Mucosa of descending colon (tissue), 3 donors: ENCODE results near the gene ZMYND10. TPM values are rescaled to one million over a fixed set of nuclear protein-coding genes. Genes with fewer than 3 reads are reported as not detected.

Experiments used
- ATAC-seq: fragments of 200-7000 bp; cut with Tn5 transposase; one replicate; pipeline ENCODE4 v1.9.1; 2020; ENCODE audit warnings: mild to moderate bottlenecking, moderate library complexity
- DNase-seq, 3 donors: peaks; one replicate each; pipeline ENCODE4 v3.0.0-alpha.2; 2020
- H3K36me3 ChIP-seq: fragments of 200-600 bp; one replicate; pipeline ENCODE4 v1.8.0; 2021; ENCODE audit warnings: low read depth, mild to moderate bottlenecking
- H3K4me1 ChIP-seq: fragments of 200-600 bp; one replicate; pipeline ENCODE4 v1.8.0; 2021; ENCODE audit warnings: low read depth, mild to moderate bottlenecking
- H3K4me3 ChIP-seq: fragments of 200-600 bp; one replicate; pipeline ENCODE4 v1.8.0; 2021; ENCODE audit warnings: mild to moderate bottlenecking
- H3K9me3 ChIP-seq: fragments of 200-600 bp; one replicate; pipeline ENCODE4 v1.8.0; 2021; ENCODE audit warnings: mild to moderate bottlenecking
- intact Hi-C, 2 donors: fragments of 100-400 bp; cut with DNase I in 1 of 2; cut with micrococcal nuclease in 1 of 2; formaldehyde crosslinking; loops; one replicate each; pipeline versions ENCODE4 v1.11.0 to v1.11.1; 2022; cut with DNase I, micrococcal nuclease
- total RNA-seq, 3 donors: library from RNA; stranded (reverse); fragmentation: NEBNext Ultra II Directional in 2 of 3; extraction: Animal tissue kit (Norgen Biotek cat#: 25700) in 2 of 3; gene quantifications; one replicate each; pipeline versions ENCODE4 v1.2.1 to v1.2.4, GENCODE V29; 2021 to 2023
- TF ChIP-seq, protein P1 (sequence below): fragments of 200-600 bp; IDR thresholded peaks from one replicate; pipeline ENCODE4 v1.8.0; 2022; ENCODE audit warnings: antibody characterized with exemption, mild to moderate bottlenecking
- donor health status: DM: no; HTN: no; CAD: no; lungs with moderate emphysema.
- donor health status: DM: no; HTN: no; CAD: no.
- donor health status: DM: no; HTN: yes; CAD: no.

The ZMYND10 gene
- total RNA-seq, 3 donors from 2014 or later = 0.20 to 0.60 (median 0.31) TPM

DNA sequence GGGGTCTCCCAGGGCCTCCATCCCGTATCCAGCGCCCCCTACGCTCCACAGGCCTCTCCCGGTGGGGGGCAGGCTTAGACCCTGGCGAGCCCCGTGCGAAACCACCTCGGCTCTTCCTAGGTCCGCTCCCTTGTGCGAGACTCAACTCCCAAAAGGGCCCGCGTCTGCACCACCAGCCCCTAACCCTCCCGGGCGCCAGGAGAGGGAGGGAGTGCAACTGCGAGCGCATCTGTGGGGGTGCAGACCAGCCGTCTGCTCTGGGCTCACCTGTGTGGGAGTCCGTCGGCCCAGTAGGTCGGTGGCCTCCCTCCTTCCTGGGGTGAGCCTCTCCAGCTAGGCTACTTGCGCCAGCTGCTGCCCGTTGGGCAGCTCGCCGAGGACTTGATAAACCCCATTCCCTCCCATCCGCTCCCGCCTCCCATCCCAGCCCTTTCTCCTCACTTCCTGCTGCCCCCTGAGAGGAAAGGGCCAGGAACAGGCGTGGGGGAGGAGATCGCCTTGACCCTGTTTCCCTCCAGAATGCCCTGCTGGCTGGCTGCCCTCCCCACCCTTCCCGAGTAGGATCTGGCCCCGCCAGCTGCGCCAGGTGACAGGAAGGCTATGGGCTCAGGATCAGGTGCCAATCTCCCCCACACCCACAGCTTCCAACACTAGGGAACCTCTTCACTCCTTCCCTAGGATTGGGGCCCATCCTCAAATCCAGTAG lies 23.0 kb downstream of the ZMYND10 start, which contains the start of gene HYAL2:
Gene HYAL2, minus strand, starts transcription at position 360 of the 706 bp plus-strand sequence. CDS start 2,256 bp downstream, outside the sequence.
- ATAC-seq (no peak), DNase-seq (peak; percentile 43 to 78 (median 61))
- H3K4me3 ChIP-seq = peak within 1 kb of the TSS; percentile 74
- H3K9me3 ChIP-seq = no peaks in the 10 kb centered on the region
- H3K4me1 ChIP-seq = peaks cover 49% of the 10 kb centered on the region
- intact Hi-C loops = no loop called here
- no peaks in the 10 kb centered on the region for H3K36me3 ChIP-seq
- TF ChIP-seq, protein P1, sequence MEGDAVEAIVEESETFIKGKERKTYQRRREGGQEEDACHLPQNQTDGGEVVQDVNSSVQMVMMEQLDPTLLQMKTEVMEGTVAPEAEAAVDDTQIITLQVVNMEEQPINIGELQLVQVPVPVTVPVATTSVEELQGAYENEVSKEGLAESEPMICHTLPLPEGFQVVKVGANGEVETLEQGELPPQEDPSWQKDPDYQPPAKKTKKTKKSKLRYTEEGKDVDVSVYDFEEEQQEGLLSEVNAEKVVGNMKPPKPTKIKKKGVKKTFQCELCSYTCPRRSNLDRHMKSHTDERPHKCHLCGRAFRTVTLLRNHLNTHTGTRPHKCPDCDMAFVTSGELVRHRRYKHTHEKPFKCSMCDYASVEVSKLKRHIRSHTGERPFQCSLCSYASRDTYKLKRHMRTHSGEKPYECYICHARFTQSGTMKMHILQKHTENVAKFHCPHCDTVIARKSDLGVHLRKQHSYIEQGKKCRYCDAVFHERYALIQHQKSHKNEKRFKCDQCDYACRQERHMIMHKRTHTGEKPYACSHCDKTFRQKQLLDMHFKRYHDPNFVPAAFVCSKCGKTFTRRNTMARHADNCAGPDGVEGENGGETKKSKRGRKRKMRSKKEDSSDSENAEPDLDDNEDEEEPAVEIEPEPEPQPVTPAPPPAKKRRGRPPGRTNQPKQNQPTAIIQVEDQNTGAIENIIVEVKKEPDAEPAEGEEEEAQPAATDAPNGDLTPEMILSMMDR = no peak

DNA sequence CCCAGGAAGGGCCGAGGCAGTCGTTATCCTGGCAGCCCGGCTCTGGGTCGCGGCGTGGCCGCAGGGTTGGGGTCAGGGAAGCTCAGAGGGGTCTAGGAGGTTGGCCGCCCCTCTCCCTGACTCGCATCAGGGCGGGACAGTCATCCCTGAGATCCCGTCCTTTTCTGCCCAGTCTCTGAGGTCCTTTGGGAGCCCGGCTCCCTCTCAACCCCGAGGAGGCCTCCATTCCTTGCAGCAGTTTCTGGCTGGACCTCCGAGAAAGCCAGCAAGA lies 23.5 kb downstream of the ZMYND10 start:
- Histone ChIP-seq H3K36me3 (no peaks in the 10 kb centered on the region), H3K4me3 (no peak overlapping the region), H3K4me1 (peaks cover 49% of the 10 kb centered on the region), H3K9me3 (no peaks in the 10 kb centered on the region)
- intact Hi-C loops = no loop called here
- TF ChIP-seq, protein P1 = no peak
- DNase-seq (peak in 1 of 3 donors; percentile 54), ATAC-seq (no peak)

DNA sequence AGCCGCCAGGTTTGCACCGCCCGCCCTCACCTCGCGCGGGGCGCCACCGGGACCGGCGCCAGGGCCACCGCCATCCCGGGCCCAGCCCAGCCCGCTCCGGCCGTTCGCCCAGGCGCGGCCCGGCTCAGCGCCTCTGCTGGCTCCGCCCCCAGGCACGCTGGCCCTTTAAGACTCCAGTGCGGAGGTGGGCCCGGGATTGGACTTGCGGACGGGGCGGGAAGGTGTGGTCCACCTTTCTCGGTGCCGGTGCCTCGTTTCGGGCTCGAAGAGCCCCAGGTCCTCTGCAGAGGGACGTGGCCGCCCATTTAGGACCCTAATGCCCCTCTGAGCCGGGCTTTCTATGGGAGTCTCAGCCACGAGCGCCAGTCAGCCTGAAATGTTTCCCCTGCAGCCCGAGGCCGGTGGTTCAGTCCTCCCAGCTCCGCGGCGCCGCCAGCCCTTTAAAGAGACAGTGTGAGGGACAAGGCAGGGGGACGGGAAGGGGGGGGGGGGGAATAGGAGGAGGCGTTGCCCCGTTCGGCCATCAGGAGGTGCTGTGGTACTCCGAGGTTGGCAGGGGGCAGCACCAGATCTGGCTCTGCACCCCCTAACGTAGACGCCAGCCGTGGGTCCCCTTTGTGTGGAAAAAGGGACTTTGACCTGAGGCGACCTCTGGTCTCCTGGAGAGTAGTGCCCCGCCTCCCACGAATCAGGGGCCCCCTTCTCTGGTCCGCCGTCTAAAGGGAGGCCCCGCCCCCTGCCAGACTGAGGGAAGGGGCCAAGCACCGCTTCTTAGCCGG lies 24.0 kb downstream of the ZMYND10 start:
- H3K4me3 ChIP-seq = peak overlapping the region; percentile 74
- H3K4me1 ChIP-seq = peaks cover 49% of the 10 kb centered on the region
- intact Hi-C loops = no loop called here
- DNase-seq (peak; percentile 89 to 93 (median 93)), ATAC-seq (peak; percentile 81)
- H3K9me3 ChIP-seq = no peaks in the 10 kb centered on the region
- H3K36me3 ChIP-seq = no peaks in the 10 kb centered on the region
- TF ChIP-seq, protein P1 = peak; percentile 23

DNA sequence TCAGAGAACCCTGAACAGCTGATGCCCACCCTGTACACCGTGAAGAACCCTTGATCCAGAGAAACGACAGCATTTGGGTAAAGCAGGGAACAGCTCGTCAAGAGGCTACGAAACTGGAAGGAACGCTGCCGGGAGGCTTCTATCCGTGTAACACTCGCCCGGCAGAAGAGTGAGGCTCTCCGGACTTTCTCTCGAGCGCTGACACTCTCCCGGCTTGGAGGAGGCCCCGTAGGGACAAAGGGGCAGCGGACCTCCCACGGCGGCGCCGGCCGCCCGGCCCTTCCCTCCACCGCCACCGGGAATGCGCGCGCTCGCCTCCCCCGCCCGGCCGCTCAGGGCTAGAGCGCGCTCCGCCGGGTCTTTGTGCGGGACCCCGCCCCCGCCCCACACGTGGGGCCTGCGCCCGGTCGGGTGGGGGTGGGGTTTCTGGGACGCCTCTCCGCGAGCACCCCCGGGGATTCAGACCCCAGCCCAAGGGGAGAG lies 24.6 kb downstream of the ZMYND10 start:
- Histone ChIP-seq H3K4me1 (peaks cover 55% of the 10 kb centered on the region), H3K4me3 (peak overlapping the region; percentile 74), H3K36me3 (no peaks in the 10 kb centered on the region), H3K9me3 (no peaks in the 10 kb centered on the region)
- ATAC-seq (peak; percentile 66), DNase-seq (peak; percentile 83 to 89 (median 84))
- intact Hi-C loops = no loop called here
- TF ChIP-seq, protein P1 = no peak

DNA sequence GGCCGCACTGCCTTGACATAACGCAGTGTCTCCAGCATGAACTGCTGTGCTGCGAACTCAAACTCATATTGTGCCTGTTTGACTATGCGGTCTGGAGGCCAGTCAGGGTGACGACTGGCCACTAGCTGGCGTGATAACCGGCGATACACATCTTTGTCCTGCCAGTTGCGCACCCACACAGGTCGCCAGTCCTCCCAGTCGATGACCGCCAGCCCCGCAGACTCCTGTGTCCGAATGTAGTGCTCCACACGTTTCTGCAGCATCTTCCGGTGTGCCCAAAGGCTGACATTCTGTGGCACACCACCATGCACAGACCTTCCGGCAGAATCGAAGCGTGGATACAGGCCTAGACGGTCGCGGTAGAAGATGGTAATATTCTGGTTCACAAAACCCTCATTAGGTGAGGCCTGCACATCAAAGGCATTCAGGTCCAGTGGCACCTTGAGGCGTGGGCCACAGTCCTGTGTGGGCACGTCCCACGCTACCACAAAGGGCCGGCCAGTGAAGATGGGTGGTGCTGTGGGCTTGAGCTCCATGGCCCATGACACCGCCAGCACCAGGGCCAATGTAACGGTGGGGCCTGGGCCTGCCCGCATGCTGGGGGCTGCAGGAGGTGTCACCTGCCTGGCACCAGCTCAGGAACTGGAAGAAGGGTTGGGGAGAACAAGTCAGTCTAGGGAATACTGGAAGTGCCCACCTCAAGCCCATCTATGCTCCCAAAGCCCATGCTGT lies 25.5 kb downstream of the ZMYND10 start:
- intact Hi-C loops = no loop called here
- TF ChIP-seq, protein P1 = no peak
- ATAC-seq = no peak
- peak in 1 of 3 donors; percentile 62 for DNase-seq
- Histone ChIP-seq H3K4me3 (no peak overlapping the region), H3K4me1 (peaks cover 58% of the 10 kb centered on the region), H3K36me3 (no peaks in the 10 kb centered on the region), H3K9me3 (no peaks in the 10 kb centered on the region)
